ENCODE data around the gene TGFBRAP1.
"Not testable (repeated sequence)": the region's sequence is repeated elsewhere in the genome, so short reads cannot be mapped to it uniquely, and the experiment has no call there.

Gene TGFBRAP1

DNA sequence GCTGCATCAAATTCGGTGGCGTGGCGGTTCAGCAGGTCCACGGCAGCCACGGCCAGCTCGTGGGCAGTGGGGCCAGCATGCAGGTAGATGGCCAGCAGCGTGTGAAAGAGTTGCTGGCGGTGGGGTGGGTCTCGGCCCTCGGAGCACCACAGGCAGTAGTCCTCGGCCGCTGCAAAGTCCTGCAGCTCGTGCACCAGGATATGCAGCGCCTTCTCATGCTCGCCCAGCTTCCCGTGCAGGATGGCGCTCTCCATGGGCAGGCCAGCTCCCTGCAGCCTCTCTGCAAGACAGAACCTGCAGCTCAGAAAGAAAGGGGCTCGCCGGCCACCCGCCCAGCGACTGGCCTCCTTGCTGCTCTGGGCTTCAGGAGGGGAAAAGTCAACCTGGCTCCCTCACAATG, 60.1 kb downstream of the TGFBRAP1 start:
- DNase-seq = no peak

- peak; percentile 6 for DNase-seq
These were observed 66.9 kb downstream of the TGFBRAP1 start for GRCh38 chr2:105262651-105263091.

GRCh38 chr2:105261061-105261460, 68.5 kb downstream of the TGFBRAP1 start:
- DNase-seq = peak; percentile 93

- DNase-seq = no peak
These were observed 70.6 kb downstream of the TGFBRAP1 start for GRCh38 chr2:105258835-105259350.

DNA sequence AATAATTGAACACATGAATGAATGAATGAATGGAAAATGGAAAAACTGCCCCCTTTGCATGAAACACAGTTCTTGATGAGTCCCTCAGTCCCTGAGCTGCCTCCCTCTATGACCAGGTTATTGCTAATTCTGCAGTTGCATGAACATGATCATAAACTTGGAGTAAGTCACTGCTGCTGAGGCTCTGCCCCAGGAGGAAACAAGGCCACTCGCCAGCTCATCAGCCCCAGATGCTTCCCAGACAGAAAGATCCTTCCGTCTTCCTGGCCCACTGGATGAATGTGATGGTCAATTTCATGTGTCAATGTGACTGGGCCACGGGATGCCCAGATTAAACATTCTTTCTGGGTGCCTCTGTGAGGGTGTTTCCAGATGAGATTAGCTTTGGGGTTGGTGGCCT, 71.6 kb downstream of the TGFBRAP1 start:
- DNase-seq = peak; percentile 52

DNA sequence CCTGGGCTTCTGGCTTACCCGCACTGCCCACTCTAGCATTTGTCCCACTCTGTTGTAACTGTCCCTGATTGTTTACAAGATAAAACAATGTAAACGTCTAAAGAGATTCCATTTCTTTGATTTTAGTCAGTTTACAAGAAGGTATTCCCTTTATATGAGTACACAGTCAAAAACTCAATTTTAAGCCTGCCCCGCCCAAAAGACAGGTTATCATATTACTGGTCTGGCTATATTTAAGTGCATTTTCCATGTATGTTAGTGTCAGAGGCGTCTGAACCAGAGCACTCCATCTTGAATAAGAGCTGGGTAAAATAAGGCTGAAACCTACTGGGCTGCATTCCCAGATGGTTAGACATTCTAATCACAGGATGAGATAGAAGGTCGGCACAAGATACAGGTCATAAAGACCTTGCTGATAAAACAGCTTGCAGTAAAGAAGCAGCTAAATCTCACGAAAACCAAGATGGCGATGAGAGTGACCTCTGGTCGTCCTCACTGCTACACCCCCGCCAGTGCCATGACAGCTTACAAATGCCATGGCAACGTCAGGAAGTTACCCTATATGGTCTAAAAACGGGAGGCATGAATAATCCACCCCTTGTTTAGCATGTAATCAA, 73.0 kb downstream of the TGFBRAP1 start:
- no peak for DNase-seq

GRCh38 chr2:105255979-105256378, 73.6 kb downstream of the TGFBRAP1 start:
- no peak for DNase-seq

GRCh38 chr2:105254531-105255210, 74.9 kb downstream of the TGFBRAP1 start:
- no peak for DNase-seq

DNA sequence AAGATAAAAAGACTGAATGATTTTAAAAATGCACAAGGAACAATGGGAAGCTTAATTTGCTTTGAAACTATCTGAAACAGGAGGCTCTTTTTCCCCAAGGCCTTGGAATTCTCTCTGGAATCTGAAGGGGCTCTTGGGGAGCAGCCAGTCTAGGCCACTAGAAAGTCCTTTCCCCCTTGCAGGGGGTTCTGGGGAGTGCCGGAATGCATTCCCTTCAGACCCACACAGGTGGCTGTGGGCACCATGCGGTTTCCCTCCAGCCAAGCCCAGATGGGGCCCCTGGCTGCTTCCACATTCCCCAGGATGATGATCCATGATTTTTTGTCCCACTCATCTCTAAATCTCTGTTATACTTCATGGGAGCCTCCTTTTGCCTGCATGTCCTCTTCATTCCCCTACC, 77.3 kb downstream of the TGFBRAP1 start:
- DNase-seq = no peak

DNA sequence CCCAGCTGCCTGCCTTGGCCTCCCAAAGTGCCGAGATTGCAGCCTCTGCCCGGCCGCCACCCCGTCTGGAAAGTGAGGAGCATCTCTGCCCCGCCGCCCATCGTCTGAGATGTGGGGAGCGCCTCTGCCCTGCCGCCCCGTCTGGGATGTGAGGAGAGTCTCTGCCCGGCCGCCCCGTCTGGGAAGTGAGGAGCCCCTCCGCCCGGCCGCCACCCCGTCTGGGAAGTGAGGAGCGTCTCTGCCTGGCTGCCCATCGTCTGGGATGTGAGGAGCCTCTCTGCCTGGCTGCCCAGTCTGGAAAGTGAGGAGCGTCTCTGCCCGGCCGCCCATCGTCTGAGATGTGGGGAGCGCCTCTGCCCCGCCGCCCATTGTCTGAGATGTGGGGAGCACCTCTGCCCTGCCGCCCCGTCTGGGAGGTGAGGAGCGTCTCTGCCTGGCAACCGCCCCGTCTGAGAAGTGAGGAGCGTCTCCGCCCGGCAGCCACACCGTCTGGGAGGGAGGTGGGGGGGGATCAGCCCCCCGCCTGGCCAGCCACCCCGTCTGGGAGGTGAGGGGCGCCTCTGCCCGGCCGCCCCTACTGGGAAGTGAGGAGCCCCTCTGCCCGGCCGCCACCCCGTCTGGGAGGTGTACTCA, 78.4 kb downstream of the TGFBRAP1 start:
- DNase-seq = not testable (repeated sequence)

DNA sequence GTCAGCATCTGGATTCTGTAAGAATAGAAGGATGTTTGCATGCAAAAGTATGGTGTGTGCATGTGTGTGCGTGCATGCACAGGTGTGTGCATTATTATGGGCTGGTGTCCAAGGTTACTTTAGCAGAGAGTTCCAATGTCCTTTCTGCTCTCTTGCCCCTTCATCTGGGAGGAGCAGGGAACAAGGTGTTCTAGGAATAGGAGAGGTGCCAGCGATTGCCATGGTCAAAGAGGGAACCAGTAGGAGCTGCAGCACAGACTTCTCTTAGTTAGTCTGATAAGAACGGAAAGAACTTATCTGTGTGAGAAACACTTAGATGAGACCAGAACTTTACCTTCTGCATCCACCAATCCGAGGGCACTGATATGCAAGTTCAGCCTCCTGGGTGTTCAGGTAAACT, 79.6 kb downstream of the TGFBRAP1 start:
- DNase-seq = no peak

DNA sequence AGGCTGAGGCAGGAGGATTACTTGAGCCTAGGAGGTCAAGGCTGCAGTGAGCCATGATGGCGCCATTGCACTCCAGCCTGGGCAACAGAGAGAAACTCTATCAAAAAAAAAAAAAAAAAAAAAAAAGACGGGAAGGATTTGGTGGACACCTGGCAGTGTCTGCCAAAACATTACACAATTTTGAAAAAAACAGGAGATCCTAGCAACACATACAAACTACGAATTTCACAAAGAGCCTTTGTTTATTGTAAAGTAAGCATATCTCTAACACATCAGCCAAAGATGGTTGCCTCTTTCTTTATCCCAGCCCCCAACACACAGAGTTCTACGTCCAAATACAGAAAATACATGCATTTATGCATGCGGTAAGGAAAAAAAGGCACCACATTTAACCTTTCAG, 80.4 kb downstream of the TGFBRAP1 start:
- DNase-seq = no peak

GRCh38 chr2:105248316-105249070, 81.0 kb downstream of the TGFBRAP1 start:
- no peak for DNase-seq

- DNase-seq = no peak
These were observed 85.1 kb downstream of the TGFBRAP1 start for GRCh38 chr2:105244451-105244850.

DNA sequence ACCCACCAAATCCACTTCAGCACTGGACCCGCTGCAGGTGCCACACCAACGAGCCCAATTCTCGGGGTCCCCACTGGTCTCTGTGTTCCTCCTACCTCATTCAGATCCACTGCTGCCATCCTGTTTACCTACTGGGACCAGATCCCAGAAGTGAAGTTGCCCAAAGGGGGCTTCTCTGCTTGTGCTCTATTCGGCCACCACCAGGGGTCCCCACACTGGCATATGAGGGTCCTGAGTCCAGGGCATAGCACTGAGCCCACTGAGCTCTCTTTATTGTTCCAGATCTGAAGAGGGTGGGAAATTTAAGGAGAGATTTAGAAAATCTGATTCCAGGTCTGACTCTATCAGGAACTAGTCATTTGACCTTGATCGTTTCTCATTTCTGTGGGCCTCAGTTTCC, 85.6 kb downstream of the TGFBRAP1 start:
- DNase-seq = no peak

DNA sequence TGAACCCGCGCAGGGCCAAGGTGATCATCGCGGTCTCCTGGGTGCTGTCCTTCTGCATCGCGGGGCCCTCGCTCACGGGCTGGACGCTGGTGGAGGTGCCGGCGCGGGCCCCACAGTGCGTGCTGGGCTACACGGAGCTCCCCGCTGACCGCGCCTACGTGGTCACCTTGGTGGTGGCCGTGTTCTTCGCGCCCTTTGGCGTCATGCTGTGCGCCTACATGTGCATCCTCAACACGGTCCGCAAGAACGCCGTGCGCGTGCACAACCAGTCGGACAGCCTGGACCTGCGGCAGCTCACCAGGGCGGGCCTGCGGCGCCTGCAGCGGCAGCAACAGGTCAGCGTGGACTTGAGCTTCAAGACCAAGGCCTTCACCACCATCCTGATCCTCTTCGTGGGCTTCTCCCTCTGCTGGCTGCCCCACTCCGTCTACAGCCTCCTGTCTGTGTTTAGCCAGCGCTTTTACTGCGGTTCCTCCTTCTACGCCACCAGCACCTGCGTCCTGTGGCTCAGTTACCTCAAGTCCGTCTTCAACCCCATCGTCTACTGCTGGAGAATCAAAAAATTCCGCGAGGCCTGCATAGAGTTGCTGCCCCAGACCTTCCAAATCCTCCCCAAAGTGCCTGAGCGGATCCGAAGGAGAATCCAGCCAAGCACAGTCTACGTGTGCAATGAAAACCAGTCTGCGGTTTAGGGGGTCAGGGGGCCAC, 87.1 kb downstream of the TGFBRAP1 start:
- no peak for DNase-seq

GRCh38 chr2:105241443-105241842, 88.1 kb downstream of the TGFBRAP1 start, which contains the start of gene GPR45:
TSS of gene GPR45 (plus strand) at chr2:105241743. CDS start at chr2:105241859, 116 bp downstream.
- no peak for DNase-seq

DNA sequence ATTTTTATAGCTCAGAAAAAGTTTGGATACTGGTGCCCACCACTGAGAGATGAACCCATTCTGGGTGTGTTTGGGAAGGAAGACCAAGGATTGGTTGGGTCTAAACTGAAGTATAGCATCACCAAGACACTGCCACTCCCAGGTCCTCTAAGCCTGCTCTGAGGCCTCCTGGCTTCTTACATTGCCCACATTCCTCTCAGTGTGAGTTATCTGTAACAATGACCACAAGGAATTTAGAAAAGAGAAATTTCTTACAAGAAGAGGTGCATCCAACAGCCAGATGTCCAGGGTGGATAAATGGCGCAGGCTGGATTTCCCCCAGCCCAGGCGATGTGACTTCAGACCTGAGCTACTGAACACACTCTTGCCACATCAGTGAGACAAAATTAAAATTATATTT, 89.6 kb downstream of the TGFBRAP1 start:
- DNase-seq = peak; percentile 92

DNA sequence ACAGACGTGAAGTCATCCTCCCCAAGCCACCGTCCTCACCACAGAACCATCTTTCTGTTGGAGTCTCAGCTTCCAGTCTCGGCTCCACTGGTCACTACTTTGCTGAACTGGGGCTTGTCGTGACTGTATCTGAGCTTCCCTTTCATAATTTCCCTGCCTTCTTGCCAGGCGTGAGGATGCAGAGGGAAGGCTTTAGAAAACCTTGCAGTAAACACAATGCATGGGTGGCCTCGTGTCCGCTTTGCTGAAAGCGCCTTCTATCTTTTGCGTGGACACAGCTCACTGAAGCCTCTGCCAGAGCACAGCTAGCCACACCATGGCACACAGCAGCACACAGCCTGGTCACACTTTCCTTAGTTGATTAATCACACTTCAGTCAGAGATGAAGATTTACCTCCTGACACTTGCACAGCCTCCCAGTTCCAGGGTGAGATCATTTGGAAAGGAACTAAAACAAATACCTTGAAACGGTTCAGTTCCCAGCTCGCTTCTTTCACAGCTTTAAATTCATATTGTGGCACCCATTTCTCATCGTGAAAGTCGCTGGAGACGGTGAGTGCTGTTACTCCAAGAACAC, 90.8 kb downstream of the TGFBRAP1 start:
- no peak for DNase-seq

DNA sequence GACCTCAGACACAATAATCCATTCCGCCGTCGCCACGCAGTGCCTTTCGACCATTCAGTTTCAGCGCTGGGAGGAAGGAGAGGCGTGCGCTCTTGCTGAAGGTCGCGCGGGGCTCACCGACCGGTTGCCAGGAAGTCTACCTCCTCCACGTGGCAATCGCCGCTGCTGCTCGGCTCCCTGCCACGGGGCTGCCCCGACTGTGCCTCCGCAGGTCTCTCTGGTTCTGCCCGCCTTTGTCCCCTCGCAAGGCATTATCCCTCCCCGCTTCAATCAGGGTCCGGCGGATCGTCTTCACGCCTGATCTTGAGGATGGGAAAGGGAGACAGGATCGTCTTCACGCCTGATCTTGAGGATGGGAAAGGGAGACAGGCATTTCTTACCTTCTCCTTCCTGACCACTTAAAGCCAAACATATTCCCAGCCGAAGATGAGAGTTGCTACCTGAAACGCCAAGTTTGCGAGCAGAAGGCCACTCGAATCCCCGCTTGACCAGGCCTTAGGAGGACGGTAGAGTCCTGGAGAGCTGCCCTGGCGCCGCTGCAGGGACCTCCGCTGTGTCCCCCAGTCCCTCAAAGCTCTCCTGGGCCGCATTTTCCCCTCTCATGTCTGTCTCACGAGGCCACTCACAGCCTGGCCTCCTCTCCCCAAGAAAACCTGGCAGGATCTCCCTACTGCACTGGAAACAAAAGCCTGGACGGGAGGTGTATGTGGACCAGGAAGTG, 92.3 kb downstream of the TGFBRAP1 start:
- DNase-seq = no peak

- no peak for DNase-seq
These were observed 93.5 kb downstream of the TGFBRAP1 start for GRCh38 chr2:105236060-105236424.
